GM18867 (cell line): ENCODE results near the gene RIMS1.
"Not testable (repeated sequence)": the region's sequence is repeated elsewhere in the genome, so short reads cannot be mapped to it uniquely, and the experiment has no call there.

ENCODE experiments used
- ATAC-seq: cut with Tn5 transposase; IDR thresholded peaks from one replicate; pipeline ENCODE4 v1.9.1; 2021; ENCODE audit warnings: mild to moderate bottlenecking, moderate library complexity; ENCODE audit not compliant: unreplicated experiment

Gene RIMS1

GRCh38 chr6:72321788-72322187 is 435.4 kb downstream of the RIMS1 start:
- no peak for ATAC-seq

- no peak for ATAC-seq
Observed at GRCh38 chr6:72322771-72323170, 436.4 kb downstream of the RIMS1 start.

GRCh38 chr6:72324591-72324990 is 438.2 kb downstream of the RIMS1 start:
- no peak for ATAC-seq

GRCh38 chr6:72328775-72329174 is 442.4 kb downstream of the RIMS1 start:
- no peak for ATAC-seq

DNA sequence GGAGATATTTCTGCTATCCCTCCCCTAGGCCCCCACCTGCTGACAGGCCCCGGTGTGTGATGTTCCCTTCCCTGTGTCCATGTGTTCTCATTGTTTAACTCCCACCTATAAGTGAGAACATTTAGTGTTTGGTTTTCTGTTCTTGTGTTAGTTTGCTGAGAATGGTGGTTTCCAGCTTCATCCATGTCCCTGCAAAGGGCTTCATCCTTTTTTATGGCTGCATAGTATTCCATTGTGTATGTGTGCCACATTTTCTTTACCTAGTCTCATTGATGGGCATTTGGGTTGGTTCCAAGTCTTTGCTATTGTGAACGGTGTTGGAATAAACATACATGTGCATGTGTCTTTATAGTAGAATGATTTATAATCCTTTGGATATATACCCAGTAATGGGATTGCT is 448.9 kb downstream of the RIMS1 start:
- not testable (repeated sequence) for ATAC-seq

GRCh38 chr6:72348926-72349325 is 462.6 kb downstream of the RIMS1 start:
- ATAC-seq: no peak

- no peak for ATAC-seq
Observed at GRCh38 chr6:72350296-72350881, 464.0 kb downstream of the RIMS1 start.

DNA sequence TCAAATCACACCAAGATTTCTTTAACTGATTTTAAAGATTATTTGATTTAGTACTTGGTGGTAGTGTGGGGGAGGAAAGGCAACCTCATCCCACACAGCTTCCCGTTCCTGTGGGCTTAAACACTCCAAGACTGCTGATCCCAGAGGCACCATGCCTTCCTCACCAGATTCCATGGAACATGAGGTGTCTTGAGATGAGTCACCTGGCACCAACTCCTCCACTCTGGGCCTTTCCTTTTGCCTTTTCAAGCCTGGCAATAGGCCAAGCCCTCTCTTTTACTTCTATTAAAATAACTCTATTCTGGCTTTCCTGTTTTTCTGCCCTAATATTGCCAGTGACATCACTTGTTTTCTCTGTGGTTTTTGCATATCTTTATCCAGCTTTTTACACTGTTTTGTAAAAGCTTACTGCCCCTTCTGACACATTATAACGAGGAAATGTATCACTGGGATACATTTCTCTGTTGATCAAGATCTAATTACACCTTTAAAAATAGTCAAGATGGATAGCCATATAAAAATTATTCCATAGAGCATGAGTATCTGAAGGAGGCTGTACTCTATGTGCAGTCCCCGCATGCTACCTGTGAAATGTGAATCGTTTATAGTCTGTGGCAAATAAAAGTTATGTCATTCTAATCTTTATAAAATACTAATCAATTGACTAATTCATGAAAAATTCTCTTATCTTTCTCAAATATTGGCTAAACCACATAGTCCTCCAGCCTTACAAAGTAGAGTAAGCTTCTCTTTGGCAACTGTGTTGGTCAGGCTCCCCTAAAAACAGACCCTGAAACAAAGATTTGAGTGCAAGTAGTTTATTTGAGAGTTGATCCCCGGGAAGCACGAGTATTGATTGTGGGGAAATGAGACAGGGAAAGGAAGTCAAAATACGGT is 477.7 kb downstream of the RIMS1 start:
- no peak for ATAC-seq

GRCh38 chr6:72365773-72366172 is 479.4 kb downstream of the RIMS1 start:
- ATAC-seq: peak; percentile 82

DNA sequence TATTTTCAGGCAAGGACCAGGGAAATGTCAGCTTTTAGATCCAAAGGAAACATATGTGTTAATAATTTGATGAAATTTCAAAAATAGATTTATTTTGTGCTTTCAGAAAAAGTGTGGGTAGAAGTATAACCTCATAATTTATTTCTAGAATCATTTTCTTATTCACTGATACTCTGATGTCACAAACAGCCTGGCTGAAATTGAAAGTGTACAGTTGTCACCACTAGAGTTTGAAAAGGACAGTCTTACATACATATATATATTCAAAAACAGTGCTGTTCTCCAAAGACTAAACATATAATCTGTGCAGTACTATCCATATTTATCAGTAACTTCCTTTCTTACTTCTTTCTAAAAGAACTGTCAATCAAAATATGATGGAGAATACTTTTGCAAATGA is 481.1 kb downstream of the RIMS1 start:
- peak; percentile 58 for ATAC-seq

DNA sequence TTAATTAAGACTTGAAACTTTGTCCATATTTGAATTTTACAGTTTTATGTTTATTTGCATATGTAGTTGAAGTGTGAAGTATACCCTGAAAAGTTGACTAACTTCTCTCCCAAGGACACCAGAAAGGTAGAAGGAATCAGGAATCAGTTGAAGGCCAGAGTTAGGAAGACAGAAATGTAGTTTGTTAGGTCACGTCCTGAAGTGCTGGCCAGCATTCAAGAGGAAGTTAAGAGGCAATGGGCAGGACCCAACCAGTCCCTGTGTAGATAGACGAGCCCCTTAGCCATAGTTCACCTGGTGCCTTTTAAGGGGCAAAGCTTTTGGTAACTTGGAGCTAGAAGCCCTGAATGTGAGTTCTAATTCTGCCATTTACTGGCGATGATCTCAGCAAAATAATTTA is 485.1 kb downstream of the RIMS1 start:
- ATAC-seq: no peak

DNA sequence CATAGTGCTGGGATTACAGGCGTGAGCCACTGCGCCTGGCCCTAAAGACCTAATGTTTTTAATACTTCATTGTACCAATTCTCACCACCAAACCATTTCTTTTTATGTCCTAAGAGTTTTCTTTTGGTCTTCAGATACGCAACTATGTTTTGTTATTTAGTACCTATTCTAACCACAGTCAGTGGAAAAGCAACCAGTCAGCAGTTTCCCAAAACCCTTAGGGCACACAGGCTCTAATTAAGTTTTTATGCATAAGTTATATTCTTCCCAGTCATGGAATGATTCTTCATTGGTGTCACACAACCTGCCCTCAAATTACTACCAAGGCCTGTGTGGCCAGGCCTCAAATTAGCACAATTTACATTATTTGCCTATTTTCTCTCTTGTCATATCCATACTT is 487.8 kb downstream of the RIMS1 start:
- no peak for ATAC-seq

GRCh38 chr6:72374857-72375256 is 488.5 kb downstream of the RIMS1 start:
- no peak for ATAC-seq

- no peak for ATAC-seq
Observed at GRCh38 chr6:72376736-72377135, 490.4 kb downstream of the RIMS1 start.

DNA sequence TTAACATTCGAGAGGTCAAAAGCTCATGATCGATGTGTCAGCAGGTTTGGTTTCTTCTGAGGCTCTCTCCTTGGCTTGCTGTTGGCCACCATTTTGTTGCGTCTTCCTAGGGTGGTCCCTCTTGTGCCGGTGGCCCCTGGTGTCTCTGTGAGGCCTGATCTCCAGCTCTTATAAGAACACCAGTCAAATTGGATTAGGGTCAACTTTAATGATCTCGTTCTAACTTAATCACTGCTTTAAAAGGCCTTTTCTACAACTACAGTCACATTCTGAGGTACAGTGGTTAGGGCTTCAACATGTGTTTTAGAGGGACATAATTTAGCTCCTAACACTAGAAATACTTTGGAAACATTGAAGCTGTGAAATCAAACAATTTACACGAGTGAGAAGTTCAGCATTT is 494.7 kb downstream of the RIMS1 start:
- ATAC-seq: no peak

DNA sequence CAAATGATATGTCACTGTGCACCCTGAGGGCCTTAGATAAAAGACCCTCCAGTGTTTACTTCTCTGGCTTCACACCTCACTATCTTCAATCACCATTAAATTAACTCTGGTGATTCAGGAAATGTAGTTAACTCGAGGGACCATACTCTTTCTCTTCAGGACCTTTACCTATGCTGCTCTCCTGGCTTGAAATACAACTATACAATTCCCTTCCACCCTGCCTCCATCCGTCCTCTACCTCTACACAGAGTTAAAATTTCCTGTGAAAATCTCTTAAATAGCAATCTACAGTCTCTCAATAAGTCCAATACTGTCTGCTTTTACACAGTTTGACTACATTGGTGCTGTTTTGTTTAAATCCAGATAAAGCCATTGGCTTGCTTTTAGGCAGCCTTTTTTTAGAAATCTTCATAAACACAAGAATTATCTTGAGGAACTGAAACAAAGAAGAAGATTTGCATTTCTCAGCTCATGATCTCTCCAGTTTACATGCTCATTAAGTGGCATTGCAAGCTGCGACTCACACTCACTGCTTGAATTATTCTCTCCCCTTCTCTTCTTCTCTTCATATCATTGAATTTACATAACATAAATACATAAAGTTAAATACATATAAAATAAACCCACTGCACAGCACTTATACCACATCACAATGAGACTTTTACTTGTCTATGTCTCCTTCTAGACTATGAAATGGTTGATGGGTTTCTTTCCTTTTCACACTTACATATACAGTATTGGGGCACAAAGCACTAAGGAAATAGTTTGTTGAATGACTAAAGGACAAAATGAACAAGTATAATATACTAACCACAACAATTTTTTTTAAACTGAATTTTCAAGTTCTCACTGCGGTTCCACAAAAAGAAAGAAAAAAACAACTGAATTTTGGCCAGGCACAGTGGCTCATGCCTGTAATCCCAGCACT is 496.5 kb downstream of the RIMS1 start:
- ATAC-seq: peak; percentile 98

GRCh38 chr6:72386324-72386723 is 500.0 kb downstream of the RIMS1 start:
- no peak for ATAC-seq

DNA sequence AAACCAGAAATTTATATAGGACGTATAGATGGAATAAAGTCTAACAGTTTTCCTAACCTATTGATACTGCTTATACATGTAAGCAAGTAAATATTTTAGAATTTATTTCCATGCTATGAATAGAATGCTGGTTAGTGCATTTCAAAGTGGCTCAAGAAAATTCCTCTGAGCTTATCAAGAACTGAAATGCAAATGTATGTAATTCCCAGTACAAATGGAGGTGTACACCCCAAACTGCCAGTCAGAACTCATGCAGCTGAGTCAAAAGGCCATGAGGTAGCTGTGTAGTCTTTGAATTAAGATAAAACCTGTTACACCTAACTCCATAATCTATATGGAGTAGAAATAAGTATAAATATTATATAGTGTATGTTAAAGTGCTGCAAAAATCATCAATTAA is 503.3 kb downstream of the RIMS1 start:
- no peak for ATAC-seq

DNA sequence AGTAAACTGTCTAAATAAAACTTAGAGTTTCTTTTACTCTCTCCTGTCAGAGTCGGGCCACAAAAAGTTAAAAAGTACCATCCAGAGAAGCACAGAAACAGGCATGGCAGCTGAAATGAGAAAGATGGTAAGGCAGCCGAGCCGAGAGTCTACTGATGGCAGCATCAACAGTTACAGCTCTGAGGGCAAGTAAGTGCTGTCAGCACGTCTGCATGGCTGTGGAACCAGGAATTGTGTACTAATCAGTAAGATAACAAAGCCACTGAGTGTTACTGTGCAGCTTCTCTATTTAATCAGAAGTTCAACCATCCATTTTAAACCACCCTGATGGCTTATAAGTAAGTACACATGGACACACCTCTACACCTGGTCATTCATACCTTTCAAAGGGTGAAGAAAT is 504.2 kb downstream of the RIMS1 start:
- no peak for ATAC-seq

GRCh38 chr6:72401865-72402264 is 515.5 kb downstream of the RIMS1 start:
- no peak for ATAC-seq

- no peak for ATAC-seq
Observed at GRCh38 chr6:72403413-72403812, 517.1 kb downstream of the RIMS1 start.
